HEK293 (cell line): ENCODE measurements around the gene BTBD7.

Experiments
- CTCF ChIA-PET: fragments of 350-600 bp; formaldehyde crosslinking; extraction: SDS; loops from one replicate; lab custom pipeline; 2021; ENCODE audit warnings: antibody characterized with exemption; lab: Yijun Ruan, JAX
- POLR2A ChIA-PET: fragments of 300-600 bp; formaldehyde crosslinking; extraction: SDS; loops from one replicate; lab custom pipeline; 2020; ENCODE audit warnings: antibody characterized with exemption, inconsistent platforms; lab: Yijun Ruan, JAX
- H3K27ac ChIP-seq: fragments of 200-500 bp; sonication (Bioruptor generic); 2 replicates; pipeline ENCODE4 v1.5.1; 2014; ENCODE audit warnings: low read depth, low read length, control low read depth, inconsistent platforms; ENCODE audit errors: extremely low read depth
- H3K36me3 ChIP-seq, 2 experiments: fragments of 200-500 bp in 1 of 2; sonication (Bioruptor generic) in 1 of 2; 1 replicate in 1 of 2; 2 replicates in 1 of 2; pipeline ENCODE4 v1.5.1; 2014 to 2017; ENCODE audit warnings: inconsistent platforms in 2 of 2, low read length in 2 of 2; ENCODE audit not compliant: control insufficient read depth in 2 of 2, insufficient read depth in 1 of 2
- H3K4me1 ChIP-seq: fragments of 200-500 bp; sonication (Bioruptor generic); 2 replicates; pipeline ENCODE4 v1.5.1; 2014; ENCODE audit warnings: mild to moderate bottlenecking, low read length, inconsistent platforms; ENCODE audit not compliant: control insufficient read depth, insufficient read depth
- H3K4me3 ChIP-seq: 2 replicates; pipeline ENCODE4 v1.5.1; 2011; ENCODE audit warnings: low read depth, mild to moderate bottlenecking, control low read depth, low read length, moderate library complexity
- H3K9me3 ChIP-seq: fragments of 200-500 bp; sonication (Bioruptor generic); 2 replicates; pipeline ENCODE4 v1.5.1; 2014; ENCODE audit warnings: low read depth, low read length, inconsistent platforms; ENCODE audit not compliant: control insufficient read depth, insufficient read depth
- ATF2 ChIP-seq: fragments of 450-650 bp; formaldehyde crosslinking; IDR thresholded peaks from 2 replicates; pipeline ENCODE4 v1.5.1; 2016; ENCODE audit warnings: missing biosample characterization, missing genetic modification characterization, low read depth
- BCL11A ChIP-seq: fragments of 450-650 bp; formaldehyde crosslinking; IDR thresholded peaks from 2 replicates; pipeline ENCODE4 v1.5.1; 2016; ENCODE audit warnings: low read depth, missing biosample characterization, missing genetic modification characterization
- REST ChIP-seq: fragments of 450-650 bp; formaldehyde crosslinking; IDR thresholded peaks from 2 replicates; pipeline ENCODE4 v1.5.1; 2016; ENCODE audit warnings: missing biosample characterization, missing genetic modification characterization
- ZBTB21 ChIP-seq: fragments of 450-650 bp; formaldehyde crosslinking; IDR thresholded peaks from 2 replicates; pipeline ENCODE4 v1.5.1; 2017; ENCODE audit warnings: missing biosample characterization, missing genetic modification characterization
- ZBTB6 ChIP-seq: fragments of 450-650 bp; formaldehyde crosslinking; IDR thresholded peaks from 2 replicates; pipeline ENCODE4 v1.5.1; 2017; ENCODE audit warnings: missing biosample characterization, missing genetic modification characterization
- ZBTB8A ChIP-seq: fragments of 450-650 bp; formaldehyde crosslinking; IDR thresholded peaks from 2 replicates; pipeline ENCODE4 v1.5.1; 2016; ENCODE audit warnings: missing biosample characterization, missing genetic modification characterization
- ZNF132 ChIP-seq: fragments of 450-650 bp; formaldehyde crosslinking; IDR thresholded peaks from 2 replicates; pipeline ENCODE4 v1.5.1; 2017; ENCODE audit warnings: missing biosample characterization, missing genetic modification characterization, borderline replicate concordance
- ZNF148 ChIP-seq: fragments of 450-650 bp; formaldehyde crosslinking; IDR thresholded peaks from 2 replicates; pipeline ENCODE4 v1.5.0; 2017; ENCODE audit warnings: missing biosample characterization, missing genetic modification characterization, borderline replicate concordance
- ZNF223 ChIP-seq: fragments of 450-650 bp; formaldehyde crosslinking; IDR thresholded peaks from 2 replicates; pipeline ENCODE4 v1.5.1; 2016; ENCODE audit warnings: missing biosample characterization, missing genetic modification characterization
- ZNF248 ChIP-seq: fragments of 450-650 bp; formaldehyde crosslinking; IDR thresholded peaks from 2 replicates; pipeline ENCODE4 v1.5.1; 2017; ENCODE audit warnings: missing biosample characterization, missing genetic modification characterization
- ZNF26 ChIP-seq: fragments of 450-650 bp; formaldehyde crosslinking; IDR thresholded peaks from 2 replicates; pipeline ENCODE4 v1.5.1; 2016; ENCODE audit warnings: missing biosample characterization, missing genetic modification characterization
- ZNF266 ChIP-seq: fragments of 450-650 bp; formaldehyde crosslinking; IDR thresholded peaks from 2 replicates; pipeline ENCODE4 v1.5.1; 2016; ENCODE audit warnings: missing biosample characterization, missing genetic modification characterization, low read depth
- ZNF302 ChIP-seq: fragments of 450-650 bp; formaldehyde crosslinking; IDR thresholded peaks from 2 replicates; pipeline ENCODE4 v1.5.1; 2016; ENCODE audit warnings: missing biosample characterization, missing genetic modification characterization, low read depth
- ZNF580 ChIP-seq: fragments of 450-650 bp; formaldehyde crosslinking; IDR thresholded peaks from 2 replicates; pipeline ENCODE4 v1.5.1; 2016; ENCODE audit warnings: missing biosample characterization, missing genetic modification characterization
- ZNF664 ChIP-seq: fragments of 450-650 bp; formaldehyde crosslinking; IDR thresholded peaks from 2 replicates; pipeline ENCODE4 v1.5.1; 2016; ENCODE audit warnings: missing biosample characterization, missing genetic modification characterization
- ZSCAN4 ChIP-seq: fragments of 450-650 bp; formaldehyde crosslinking; IDR thresholded peaks from 2 replicates; pipeline ENCODE4 v1.5.1; 2017; ENCODE audit warnings: missing biosample characterization, missing genetic modification characterization

BTBD7 gene

GRCh38 chr14:93285044-93285443 is 47.8 kb downstream of the BTBD7 start (continued):
- TF ChIP-seq ATF2 (tag by site-specific recombination) (no peak), ZBTB6 (tag by site-specific recombination) (no peak), ZBTB8A (no peak), ZSCAN4 (tag by site-specific recombination) (no peak), ZNF248 (tag by site-specific recombination) (no peak), ZNF266 (tag by site-specific recombination) (no peak), ZNF580 (tag by site-specific recombination) (no peak), ZNF223 (tag by site-specific recombination) (no peak), ZNF302 (tag by site-specific recombination) (no peak)

- Histone ChIP-seq H3K9me3 (no peaks in the 10 kb centered on the region), H3K4me3 (no peak overlapping the region), H3K4me1 (peaks cover 8% of the 10 kb centered on the region), H3K36me3 (no peaks in the 10 kb centered on the region; a peak in 1 of 3 replicates), H3K27ac (no peak overlapping the region)
- no peak for TF ChIP-seq ZNF148
- 0 out of 2 replicates have a peak, but pooled peaks have one; percentile 23 for TF ChIP-seq ZNF664
- TF ChIP-seq ZNF132 (tag by site-specific recombination) = no peak
- no peak for TF ChIP-seq ZNF26 (tag by site-specific recombination)
- TF ChIP-seq BCL11A (tag by site-specific recombination) = no peak
- no peak for TF ChIP-seq ZBTB21 (tag by site-specific recombination)
- no peak for TF ChIP-seq REST (tag by site-specific recombination)
- ChIA-PET CTCF (no interaction called here), POLR2A (no interaction called here)
Measured at GRCh38 chr14:93281937-93282336, 50.9 kb downstream of the BTBD7 start.
